Caco-2 (cell line): ENCODE results near the gene ADGRG7. TPM values are rescaled to one million over a fixed set of nuclear protein-coding genes. Genes with fewer than 3 reads are reported as not detected.

ENCODE experiments used
- BruUV-seq: library from RNA; stranded (reverse); fragments of 400-500 nt; replicated peaks from 2 replicates; lab custom pipeline; 2021; lab: Mats Ljungman, UMichigan
- CTCF ChIA-PET: fragments of 300-600 bp; sonication (Branson Sonifier 250); formaldehyde crosslinking; loops from one replicate; lab custom pipeline; 2022; ENCODE audit warnings: antibody characterized with exemption; lab: Charles Lee
- POLR2A ChIA-PET: fragments of 300-600 bp; sonication (Branson Sonifier 250); formaldehyde crosslinking; loops from one replicate; lab custom pipeline; 2022; ENCODE audit warnings: antibody characterized with exemption; lab: Charles Lee
- DNase-seq, 2 experiments: peaks; one replicate each; pipeline versions ENCODE4 v3.0.0 to v3.0.0-alpha.2; 2020 to 2022
- H3K27me3 ChIP-seq: replicated peaks from 2 replicates; pipeline ENCODE4 v1.6.0; 2011; ENCODE audit warnings: low read length; ENCODE audit not compliant: control insufficient read depth, insufficient read depth
- H3K36me3 ChIP-seq: 2 replicates; pipeline ENCODE4 v1.5.1; 2011; ENCODE audit warnings: low read length; ENCODE audit not compliant: control insufficient read depth, insufficient read depth
- H3K4me1 ChIP-seq: fragments of 250-450 bp; sonication (Bioruptor Pico); 2 replicates; pipeline ENCODE4 v1.5.1; 2020; ENCODE audit warnings: mild to moderate bottlenecking
- H3K4me3 ChIP-seq: 2 replicates; pipeline ENCODE4 v1.5.1; 2011; ENCODE audit warnings: low read depth, mild to moderate bottlenecking, control low read depth, low read length
- H3K9me3 ChIP-seq: fragments of 250-450 bp; sonication (Bioruptor Pico); 2 replicates; pipeline ENCODE4 v1.5.1; 2020; ENCODE audit warnings: mild to moderate bottlenecking, moderate library complexity
- H3K27ac Mint-ChIP-seq: one replicate; pipeline ENCODE4 v1.8.0; 2022; ENCODE audit warnings: mixed read lengths; ENCODE audit not compliant: unreplicated experiment
- H3K27me3 Mint-ChIP-seq: one replicate; pipeline ENCODE4 v1.8.0; 2022; ENCODE audit warnings: mixed read lengths; ENCODE audit not compliant: insufficient read depth, unreplicated experiment
- H3K36me3 Mint-ChIP-seq: one replicate; pipeline ENCODE4 v1.8.0; 2022; ENCODE audit warnings: mild to moderate bottlenecking, mixed read lengths; ENCODE audit not compliant: insufficient read depth, unreplicated experiment
- H3K4me1 Mint-ChIP-seq: one replicate; pipeline ENCODE4 v1.8.0; 2022; ENCODE audit warnings: low read depth, mixed read lengths; ENCODE audit not compliant: unreplicated experiment
- H3K4me3 Mint-ChIP-seq: one replicate; pipeline ENCODE4 v1.8.0; 2022; ENCODE audit warnings: mild to moderate bottlenecking, moderate library complexity, mixed read lengths; ENCODE audit not compliant: unreplicated experiment
- H3K9me3 Mint-ChIP-seq: one replicate; pipeline ENCODE4 v1.8.0; 2022; ENCODE audit warnings: mixed read lengths; ENCODE audit not compliant: unreplicated experiment
- intact Hi-C: fragments of 100-400 bp; cut with micrococcal nuclease; formaldehyde crosslinking; loops from one replicate; pipeline ENCODE4 v1.10.0; 2022; ENCODE audit not compliant: unreplicated experiment
- total RNA-seq: library from RNA; stranded (reverse); gene quantifications from 2 replicates; pipeline ENCODE4 v1.2.3, GENCODE V29; 2022
- TF ChIP-seq, protein P1 (sequence below), 2 experiments: fragments of 200-600 bp in 1 of 2; IDR thresholded peaks; 1 replicate in 1 of 2; 2 replicates in 1 of 2; pipeline versions ENCODE4 v1.5.1 to v1.8.0; 2011 to 2022; ENCODE audit warnings: antibody characterized with exemption in 1 of 2, control low read depth in 1 of 2, inconsistent platforms in 1 of 2, low read depth in 1 of 2, low read length in 1 of 2, mild to moderate bottlenecking in 1 of 2, moderate library complexity in 1 of 2; ENCODE audit not compliant: insufficient read depth in 1 of 2, severe bottlenecking in 1 of 2, unreplicated experiment in 1 of 2

ADGRG7 gene
- total RNA-seq, 1 experiment from 2014 or later: 4.2 TPM

DNA sequence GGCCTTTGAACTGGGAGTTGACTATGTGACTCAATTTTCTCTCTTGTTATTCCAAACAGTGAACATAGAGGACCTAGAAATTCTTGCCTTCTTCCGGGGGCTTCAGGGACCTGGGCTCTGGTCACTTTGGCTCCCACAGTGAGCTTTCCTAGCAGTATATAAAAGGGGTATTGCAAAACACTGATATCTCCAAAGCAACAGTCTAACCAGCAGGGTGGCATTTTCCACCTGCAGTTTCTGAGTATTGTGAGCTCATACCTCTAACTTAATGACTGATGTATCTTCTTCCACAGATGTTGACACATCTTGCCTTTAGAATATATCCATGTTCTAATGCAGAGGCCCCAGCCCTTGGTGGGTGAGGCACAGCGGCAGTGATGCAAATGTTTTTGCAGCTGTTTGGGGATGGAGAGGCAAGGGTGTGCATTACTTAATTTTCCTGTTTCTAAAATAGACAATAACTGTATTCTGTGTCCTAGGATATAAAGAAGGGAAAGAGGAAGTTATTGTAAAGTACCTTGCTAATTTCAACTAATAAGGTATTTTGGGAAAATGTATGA is 45.7 kb upstream of the ADGRG7 start:
- Histone ChIP-seq H3K9me3 (no peaks in the 10 kb centered on the region), H3K4me3 (no peak overlapping the region), H3K4me1 (no peaks in the 10 kb centered on the region), H3K27me3 (no peaks in the 10 kb centered on the region), H3K36me3 (no peaks in the 10 kb centered on the region)
- Mint-ChIP-seq H3K9me3 (no peaks in the 10 kb centered on the region), H3K4me3 (no peak overlapping the region), H3K4me1 (no peaks in the 10 kb centered on the region), H3K27me3 (no peaks in the 10 kb centered on the region), H3K27ac (no peak overlapping the region), H3K36me3 (no peaks in the 10 kb centered on the region)
- ChIA-PET CTCF (interaction anchor here (0.7 kb wide), 1 partner anchor 101 kb away, joined by 3 read pairs; no protein-coding TSS in a partner anchor), POLR2A (no interaction called here)
- intact Hi-C loops: no loop called here
- TF ChIP-seq, protein P1, sequence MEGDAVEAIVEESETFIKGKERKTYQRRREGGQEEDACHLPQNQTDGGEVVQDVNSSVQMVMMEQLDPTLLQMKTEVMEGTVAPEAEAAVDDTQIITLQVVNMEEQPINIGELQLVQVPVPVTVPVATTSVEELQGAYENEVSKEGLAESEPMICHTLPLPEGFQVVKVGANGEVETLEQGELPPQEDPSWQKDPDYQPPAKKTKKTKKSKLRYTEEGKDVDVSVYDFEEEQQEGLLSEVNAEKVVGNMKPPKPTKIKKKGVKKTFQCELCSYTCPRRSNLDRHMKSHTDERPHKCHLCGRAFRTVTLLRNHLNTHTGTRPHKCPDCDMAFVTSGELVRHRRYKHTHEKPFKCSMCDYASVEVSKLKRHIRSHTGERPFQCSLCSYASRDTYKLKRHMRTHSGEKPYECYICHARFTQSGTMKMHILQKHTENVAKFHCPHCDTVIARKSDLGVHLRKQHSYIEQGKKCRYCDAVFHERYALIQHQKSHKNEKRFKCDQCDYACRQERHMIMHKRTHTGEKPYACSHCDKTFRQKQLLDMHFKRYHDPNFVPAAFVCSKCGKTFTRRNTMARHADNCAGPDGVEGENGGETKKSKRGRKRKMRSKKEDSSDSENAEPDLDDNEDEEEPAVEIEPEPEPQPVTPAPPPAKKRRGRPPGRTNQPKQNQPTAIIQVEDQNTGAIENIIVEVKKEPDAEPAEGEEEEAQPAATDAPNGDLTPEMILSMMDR (IDR thresholded peaks at IDR 0.05; ENCODE audit: insufficient read depth in 1 of 2, low read depth in 1 of 2, low read length in 1 of 2, severe bottlenecking in 1 of 2, unreplicated experiment in 1 of 2): no peak
- BruUV-seq: no TSS peak
- no peak for DNase-seq

DNA sequence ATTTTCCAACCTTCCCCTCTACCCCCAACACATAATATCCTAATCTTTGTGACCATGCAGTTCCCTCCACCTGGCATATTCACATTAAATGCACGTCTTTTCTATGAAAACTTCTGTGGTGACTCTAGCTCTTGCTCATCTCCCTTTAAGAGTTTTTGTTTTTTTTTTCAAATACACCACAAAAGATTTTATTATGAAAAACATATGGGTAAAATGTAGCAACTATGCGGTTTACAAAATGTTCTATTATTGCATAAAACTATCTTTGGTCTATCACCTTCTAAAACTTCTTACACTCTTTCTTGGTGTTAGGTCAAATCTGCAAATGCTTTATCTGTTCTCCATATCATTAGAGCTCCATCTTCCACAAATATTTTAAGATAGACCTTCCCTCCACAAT is 38.6 kb upstream of the ADGRG7 start:
- Mint-ChIP-seq H3K36me3 (no peaks in the 10 kb centered on the region), H3K27ac (no peak overlapping the region), H3K4me3 (no peak overlapping the region), H3K27me3 (no peaks in the 10 kb centered on the region), H3K9me3 (no peaks in the 10 kb centered on the region), H3K4me1 (no peaks in the 10 kb centered on the region)
- TF ChIP-seq, protein P1 (IDR thresholded peaks at IDR 0.05; ENCODE audit: insufficient read depth in 1 of 2, low read depth in 1 of 2, low read length in 1 of 2, severe bottlenecking in 1 of 2, unreplicated experiment in 1 of 2): no peak
- BruUV-seq: no TSS peak
- no peaks in the 10 kb centered on the region for H3K27me3 ChIP-seq
- H3K9me3 ChIP-seq: no peaks in the 10 kb centered on the region
- H3K4me3 ChIP-seq: no peak overlapping the region
- DNase-seq: no peak
- H3K4me1 ChIP-seq: no peaks in the 10 kb centered on the region
- no peaks in the 10 kb centered on the region for H3K36me3 ChIP-seq
- ChIA-PET POLR2A (no interaction called here), CTCF (interaction anchor here (0.7 kb wide), 1 partner anchor 175 kb away, joined by 3 read pairs; no protein-coding TSS in a partner anchor)
- intact Hi-C loops: no loop called here

DNA sequence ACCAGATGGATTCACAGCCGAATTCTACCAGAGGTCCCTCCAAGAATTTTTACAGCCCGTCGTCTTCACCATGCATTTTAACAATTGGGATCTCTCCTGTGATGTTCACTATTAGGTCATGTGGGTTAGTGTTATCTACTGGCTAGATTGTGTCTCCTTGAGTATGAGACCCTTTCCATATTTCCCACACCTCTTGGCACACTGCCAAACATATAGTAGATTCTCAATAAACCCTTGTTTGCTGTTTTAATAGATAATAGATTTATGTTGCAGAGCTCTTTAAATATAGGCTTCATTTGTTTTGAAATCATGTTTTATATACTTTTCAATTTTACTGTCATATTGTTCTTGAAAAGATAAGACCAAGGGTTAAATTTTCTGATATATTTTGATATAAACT is 34.9 kb upstream of the ADGRG7 start:
- POLR2A ChIA-PET: no interaction called here
- TF ChIP-seq, protein P1 (IDR thresholded peaks at IDR 0.05; ENCODE audit: insufficient read depth in 1 of 2, low read depth in 1 of 2, low read length in 1 of 2, severe bottlenecking in 1 of 2, unreplicated experiment in 1 of 2): no peak
- DNase-seq: no peak
- BruUV-seq: no TSS peak
- Histone ChIP-seq H3K4me3 (no peak overlapping the region), H3K36me3 (no peaks in the 10 kb centered on the region), H3K27me3 (no peaks in the 10 kb centered on the region), H3K4me1 (0 out of 2 replicates have a peak, but pooled peaks cover 4% of the 10 kb centered on the region), H3K9me3 (no peaks in the 10 kb centered on the region)
- no peaks in the 10 kb centered on the region for H3K4me1 Mint-ChIP-seq
- no peak overlapping the region for H3K27ac Mint-ChIP-seq
- H3K4me3 Mint-ChIP-seq: no peak overlapping the region
- H3K27me3 Mint-ChIP-seq: no peaks in the 10 kb centered on the region
- H3K36me3 Mint-ChIP-seq: no peaks in the 10 kb centered on the region
- intact Hi-C loops: no loop called here
- CTCF ChIA-PET: no interaction called here
- H3K9me3 Mint-ChIP-seq: no peaks in the 10 kb centered on the region
